GM23248 (cell line): ENCODE results near the gene NCOA3. TPM values are rescaled to one million over a fixed set of nuclear protein-coding genes. Genes with fewer than 3 reads are reported as not detected.

Experiments
- DNase-seq: peaks from one replicate; pipeline ENCODE4 v3.0.0-alpha.2; 2015
- H2AFZ ChIP-seq: fragments of 200-600 bp; sonication (generic); 2 replicates; pipeline ENCODE4 v1.6.1; 2016; ENCODE audit warnings: antibody characterized with exemption
- H3F3A ChIP-seq: fragments of 200-600 bp; sonication (generic); 2 replicates; pipeline ENCODE4 v1.6.1; 2016; ENCODE audit warnings: mild to moderate bottlenecking, antibody characterized with exemption, mixed run types; ENCODE audit not compliant: insufficient read depth
- H3K27ac ChIP-seq: fragments of 200-600 bp; sonication (generic); 2 replicates; pipeline ENCODE4 v1.5.1; 2016; ENCODE audit warnings: mild to moderate bottlenecking
- H3K27me3 ChIP-seq: fragments of 200-600 bp; sonication (generic); replicated peaks from 2 replicates; pipeline ENCODE4 v1.6.1; 2016; ENCODE audit warnings: mild to moderate bottlenecking; ENCODE audit not compliant: insufficient read depth
- H3K36me3 ChIP-seq: fragments of 200-600 bp; sonication (generic); 2 replicates; pipeline ENCODE4 v1.6.1; 2016; ENCODE audit warnings: low read depth, mild to moderate bottlenecking
- H3K4me1 ChIP-seq: fragments of 200-600 bp; sonication (generic); 2 replicates; pipeline ENCODE4 v1.6.1; 2016; ENCODE audit warnings: mild to moderate bottlenecking; ENCODE audit not compliant: insufficient read depth
- H3K4me2 ChIP-seq: fragments of 200-600 bp; sonication (generic); one replicate; pipeline ENCODE4 v1.6.1; 2016; ENCODE audit warnings: mild to moderate bottlenecking; ENCODE audit not compliant: unreplicated experiment
- H3K4me3 ChIP-seq: fragments of 200-600 bp; sonication (generic); 2 replicates; pipeline ENCODE4 v1.5.1; 2016; ENCODE audit warnings: mild to moderate bottlenecking
- H3K79me2 ChIP-seq: fragments of 200-600 bp; sonication (generic); 2 replicates; pipeline ENCODE4 v1.6.1; 2016; ENCODE audit warnings: mild to moderate bottlenecking; ENCODE audit not compliant: insufficient read depth
- H3K9ac ChIP-seq: fragments of 200-600 bp; sonication (generic); 2 replicates; pipeline ENCODE4 v1.6.1; 2016; ENCODE audit warnings: mild to moderate bottlenecking
- H3K9me2 ChIP-seq: fragments of 200-600 bp; sonication (generic); 2 replicates; pipeline ENCODE4 v1.6.1; 2016; ENCODE audit warnings: mixed run types, mild to moderate bottlenecking, moderate library complexity; ENCODE audit not compliant: insufficient read depth
- H3K9me3 ChIP-seq: fragments of 200-600 bp; sonication (generic); one replicate; pipeline ENCODE4 v1.6.1; 2017; ENCODE audit warnings: low read depth
- H4K20me1 ChIP-seq: fragments of 200-600 bp; sonication (generic); 2 replicates; pipeline ENCODE4 v1.6.0; 2016; ENCODE audit not compliant: insufficient read depth
- EZH2 ChIP-seq: fragments of 200-600 bp; sonication (generic); IDR thresholded peaks from 2 replicates; pipeline ENCODE4 v1.6.1; 2018; ENCODE audit warnings: antibody characterized with exemption, mild to moderate bottlenecking; ENCODE audit not compliant: insufficient read depth, poor library complexity, severe bottlenecking
- EZH2phosphoT487 ChIP-seq: fragments of 200-600 bp; sonication (generic); IDR thresholded peaks from 2 replicates; pipeline ENCODE4 v1.6.1; 2018; ENCODE audit warnings: antibody characterized with exemption, moderate library complexity, mild to moderate bottlenecking, low read depth; ENCODE audit not compliant: insufficient read depth
- WGBS, 2 experiments: methylation state at CpG; one replicate each; pipeline ENCODE4 v1.1.6; 2015 to 2017; ENCODE audit warnings: low lambda C conversion rate in 2 of 2, low coverage in 1 of 2; ENCODE audit errors: missing lambda C conversion rate in 2 of 2; 5-methylcytosine and 5-hydroxymethylcytosine counted together
- in situ Hi-C: fragments of 300-500 bp; cut with MboI; formaldehyde crosslinking; loops from 2 replicates; pipeline ENCODE4 v1.15.0; 2020
- polyA plus RNA-seq: library from polyadenylated mRNA; unstranded; fragments of >200 nt; fragmentation: Nextera tagmentation; extraction: Ambion mirVana; gene quantifications from 2 replicates; pipeline ENCODE4 v1.2.1, GENCODE V29; 2016
- total RNA-seq: library from RNA; depleted of rRNA; stranded (reverse); fragments of >200 nt; shearing (Covaris generic); gene quantifications from 2 replicates; pipeline ENCODE4 v1.2.3, GENCODE V29; 2014

NCOA3 gene
- total and polyA plus RNA-seq, 2 experiments from 2014 or later, result 19.5 to 36.6 TPM

DNA sequence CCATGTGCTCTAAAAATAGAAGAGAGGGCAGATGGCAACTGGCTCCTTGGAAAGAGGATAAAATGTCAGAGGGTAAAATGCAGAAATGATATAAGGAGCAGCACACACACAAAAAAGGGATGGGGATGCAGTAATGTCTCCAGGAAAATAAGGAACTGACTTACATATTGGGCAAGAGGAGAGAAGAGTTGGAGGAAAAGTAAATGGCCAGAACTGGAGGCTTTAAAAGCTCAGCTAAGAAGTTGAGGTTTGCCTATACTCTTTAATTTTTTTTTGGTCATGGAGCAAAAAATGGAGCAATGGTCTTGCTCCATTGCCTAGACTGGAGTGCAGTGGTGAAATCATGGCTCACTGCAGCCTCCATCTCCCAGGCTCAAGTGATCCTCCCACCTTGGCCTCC, 189.9 kb downstream of the NCOA3 start:
- Histone ChIP-seq H3K4me1 (no peaks in the 10 kb centered on the region), H2AFZ (no peak overlapping the region), H4K20me1 (no peaks in the 10 kb centered on the region), H3K36me3 (no peaks in the 10 kb centered on the region), H3K79me2 (no peaks in the 10 kb centered on the region), H3K27me3 (no peaks in the 10 kb centered on the region), H3F3A (no peaks in the 10 kb centered on the region), H3K4me3 (no peak overlapping the region), H3K4me2 (no peak overlapping the region), H3K9ac (no peak overlapping the region), H3K9me2 (no peaks in the 10 kb centered on the region), H3K27ac (no peak overlapping the region), H3K9me3 (peaks cover 9% of the 10 kb centered on the region)
- peak; percentile 48 for DNase-seq
- TF ChIP-seq EZH2phosphoT487 (no peak), EZH2 (no peak)
- in situ Hi-C loops, result no loop called here

DNA sequence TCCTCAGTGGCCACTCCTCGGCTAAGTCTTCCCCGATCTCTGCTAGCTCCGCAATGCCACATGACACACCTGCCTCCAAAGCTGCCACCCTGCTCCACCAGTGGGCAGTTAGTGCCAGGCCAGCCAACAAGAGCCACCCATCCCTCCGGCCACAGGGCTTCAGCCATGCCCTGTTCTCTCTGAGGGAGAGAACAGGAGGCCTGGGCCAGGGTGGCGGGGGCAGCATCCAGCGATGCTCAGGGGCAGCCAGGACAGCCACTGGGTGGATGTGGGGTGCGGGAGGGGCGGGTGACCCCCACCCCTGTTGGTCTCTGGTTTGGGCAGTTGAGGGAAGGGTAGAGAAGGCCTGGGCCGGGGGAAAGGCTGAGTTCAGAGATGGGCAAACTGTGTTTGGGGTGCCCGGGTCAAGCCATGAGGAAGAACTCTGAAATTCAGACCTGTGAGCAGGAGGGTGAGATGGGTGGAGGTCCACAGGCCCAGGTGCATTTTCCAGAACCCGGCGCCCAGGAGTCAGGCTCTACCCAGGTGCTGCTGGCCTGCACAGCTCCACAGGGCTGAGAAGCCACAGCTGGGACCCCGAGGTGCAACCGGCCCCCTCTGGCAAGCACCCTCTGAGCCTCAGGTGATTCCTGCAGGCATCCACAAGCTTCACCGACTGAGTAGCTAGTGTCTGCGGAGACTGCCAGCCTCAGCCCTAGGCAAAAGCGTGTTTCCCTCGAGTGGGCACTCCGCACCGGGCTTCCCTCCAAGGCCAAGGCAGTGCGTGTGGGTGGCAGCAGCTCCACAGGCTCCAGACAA, 192.5 kb downstream of the NCOA3 start:
- in situ Hi-C loops, result no loop called here
- no peaks in the 10 kb centered on the region for H3K4me1 ChIP-seq

DNA sequence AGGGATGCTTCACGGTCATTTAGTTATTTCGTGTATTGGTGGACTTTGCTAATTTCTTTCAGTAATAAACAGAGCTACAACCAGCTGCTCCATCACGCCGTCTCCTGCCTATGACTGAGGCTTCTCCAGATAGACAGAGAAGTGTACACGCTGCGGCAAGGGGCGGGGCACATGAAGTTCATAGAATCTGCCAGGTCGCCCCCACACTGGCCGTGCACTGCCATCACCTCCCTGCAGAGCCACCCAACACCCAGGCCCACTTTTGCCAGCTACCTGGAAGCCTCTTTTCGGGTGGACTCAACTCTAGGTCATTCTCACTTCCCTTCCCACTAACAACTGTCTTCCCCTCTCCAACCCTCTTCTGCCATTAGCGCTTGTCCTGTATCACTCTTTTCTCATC, 195.2 kb downstream of the NCOA3 start:
- TF ChIP-seq EZH2 (no peak), EZH2phosphoT487 (no peak)
- Histone ChIP-seq H3K36me3 (no peaks in the 10 kb centered on the region), H3K9ac (no peak overlapping the region), H3K27ac (no peak overlapping the region), H4K20me1 (no peaks in the 10 kb centered on the region), H3K4me2 (no peak overlapping the region), H3K9me2 (no peaks in the 10 kb centered on the region), H2AFZ (no peak overlapping the region), H3K4me3 (no peak overlapping the region), H3K9me3 (peaks cover 9% of the 10 kb centered on the region), H3K79me2 (no peaks in the 10 kb centered on the region), H3F3A (no peaks in the 10 kb centered on the region), H3K4me1 (peaks cover 4% of the 10 kb centered on the region; the same call in 1 of the 2 replicates), H3K27me3 (no peaks in the 10 kb centered on the region)
- no peak for DNase-seq
- in situ Hi-C loops, result no loop called here
- WGBS, 2 experiments, result 80 to 86% methylated on average over 11 of the region's 11 CpGs

More for the DNA sequence above, 192.5 kb downstream of the NCOA3 start:
- Histone ChIP-seq H3K27ac (no peak overlapping the region), H3K9ac (no peak overlapping the region), H3K27me3 (no peaks in the 10 kb centered on the region), H3K4me3 (no peak overlapping the region), H3F3A (no peaks in the 10 kb centered on the region), H4K20me1 (no peaks in the 10 kb centered on the region), H3K9me2 (no peaks in the 10 kb centered on the region), H2AFZ (no peak overlapping the region), H3K36me3 (no peaks in the 10 kb centered on the region), H3K4me2 (no peak overlapping the region), H3K79me2 (no peaks in the 10 kb centered on the region), H3K9me3 (peaks cover 9% of the 10 kb centered on the region)
- TF ChIP-seq EZH2, result no peak
- TF ChIP-seq EZH2phosphoT487, result no peak
- DNase-seq, result no peak
- WGBS, 2 experiments, result 76 to 81% methylated on average over 19 to 20 of the region's 21 CpGs

DNA sequence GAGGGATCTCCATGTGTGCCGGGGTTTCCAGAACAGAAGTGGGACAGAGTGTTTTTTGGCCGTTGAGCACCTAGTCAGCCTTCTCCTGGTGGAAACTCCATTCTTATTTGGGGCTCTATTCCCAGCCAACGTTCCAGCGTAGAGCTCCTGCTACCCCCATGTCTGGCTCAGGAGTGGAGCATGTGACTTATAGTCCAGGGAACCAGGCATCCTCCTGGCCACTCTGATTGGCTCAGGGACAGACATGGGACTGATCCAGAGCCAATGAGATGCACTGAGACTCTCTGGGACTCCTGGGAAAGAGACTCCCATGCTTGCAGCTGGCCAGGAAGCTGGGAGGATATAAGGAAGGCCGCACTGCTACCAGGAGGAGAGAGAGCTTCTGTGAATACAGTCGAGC, 196.5 kb downstream of the NCOA3 start:
- Histone ChIP-seq H3K4me3 (no peak overlapping the region), H3F3A (no peaks in the 10 kb centered on the region), H3K9me3 (no peaks in the 10 kb centered on the region), H3K9ac (no peak overlapping the region), H3K9me2 (no peaks in the 10 kb centered on the region), H3K27me3 (no peaks in the 10 kb centered on the region), H4K20me1 (no peaks in the 10 kb centered on the region), H3K27ac (no peak overlapping the region), H3K79me2 (no peaks in the 10 kb centered on the region), H3K36me3 (no peaks in the 10 kb centered on the region), H2AFZ (no peak overlapping the region), H3K4me1 (peaks cover 4% of the 10 kb centered on the region; the same call in 1 of the 2 replicates), H3K4me2 (no peak overlapping the region)
- 57% methylated on average over 6 of the region's 6 CpGs for WGBS, 2 experiments
- in situ Hi-C loops, result no loop called here
- TF ChIP-seq EZH2phosphoT487 (no peak), EZH2 (no peak)
- DNase-seq, result no peak

DNA sequence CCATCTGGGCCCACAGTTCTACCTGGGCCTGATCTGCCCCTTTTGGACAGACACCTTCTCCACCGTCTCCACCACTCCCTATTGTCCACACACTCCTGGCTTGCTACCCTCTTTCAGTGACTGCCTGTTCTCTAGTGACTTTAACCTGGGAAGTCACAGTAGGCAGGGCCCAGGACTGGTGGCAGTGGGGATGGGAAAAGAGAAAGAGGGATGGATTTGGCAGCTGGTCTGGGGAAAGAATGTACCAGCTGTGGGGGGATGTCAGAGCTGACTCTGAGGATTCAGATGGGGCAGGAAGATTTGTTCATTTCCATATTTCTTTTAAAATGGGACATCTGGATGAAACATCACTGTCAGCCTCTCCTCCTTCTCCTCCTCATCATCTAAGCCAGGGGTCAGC, 198.1 kb downstream of the NCOA3 start:
- WGBS, 2 experiments, result 47 to 54% methylated on average over 1 of the region's 1 CpG
- DNase-seq, result no peak
- Histone ChIP-seq H3K4me3 (no peak overlapping the region), H3K9me2 (no peaks in the 10 kb centered on the region), H3K4me2 (no peak overlapping the region), H3K27me3 (no peaks in the 10 kb centered on the region), H2AFZ (no peak overlapping the region), H3K9me3 (no peaks in the 10 kb centered on the region), H3K79me2 (no peaks in the 10 kb centered on the region), H3K27ac (no peak overlapping the region), H4K20me1 (no peaks in the 10 kb centered on the region), H3K36me3 (no peaks in the 10 kb centered on the region), H3K9ac (no peak overlapping the region), H3K4me1 (peaks cover 4% of the 10 kb centered on the region; the same call in 1 of the 2 replicates), H3F3A (no peaks in the 10 kb centered on the region)
- in situ Hi-C loops, result no loop called here
- TF ChIP-seq EZH2 (no peak), EZH2phosphoT487 (no peak)
